Epithelial cell of proximal tubule (primary cell): Measurements from ENCODE around the gene USP19. TPM values are rescaled to one million over a fixed set of nuclear protein-coding genes. Genes with fewer than 3 reads are reported as not detected.

Source experiments
- DNase-seq: peaks from one replicate; pipeline ENCODE4 v3.0.0-alpha.2; 2011; ENCODE audit warnings: low read depth
- H3K4me3 ChIP-seq: 2 replicates; pipeline ENCODE4 v1.5.1; 2011; ENCODE audit warnings: low read depth, mild to moderate bottlenecking, low read length
- total RNA-seq: library from RNA; depleted of rRNA; stranded (reverse); fragments of >200 nt; gene quantifications from 2 replicates; pipeline ENCODE4 v1.2.3, GENCODE V29; 2015
- TF ChIP-seq, protein P1 (sequence below): conservative IDR thresholded peaks from 2 replicates; pipeline ENCODE4 v1.5.1; 2012; ENCODE audit warnings: low read depth, mild to moderate bottlenecking, low read length

The USP19 gene
- total RNA-seq, 1 donor from 2014 or later: 34.7 TPM

DNA sequence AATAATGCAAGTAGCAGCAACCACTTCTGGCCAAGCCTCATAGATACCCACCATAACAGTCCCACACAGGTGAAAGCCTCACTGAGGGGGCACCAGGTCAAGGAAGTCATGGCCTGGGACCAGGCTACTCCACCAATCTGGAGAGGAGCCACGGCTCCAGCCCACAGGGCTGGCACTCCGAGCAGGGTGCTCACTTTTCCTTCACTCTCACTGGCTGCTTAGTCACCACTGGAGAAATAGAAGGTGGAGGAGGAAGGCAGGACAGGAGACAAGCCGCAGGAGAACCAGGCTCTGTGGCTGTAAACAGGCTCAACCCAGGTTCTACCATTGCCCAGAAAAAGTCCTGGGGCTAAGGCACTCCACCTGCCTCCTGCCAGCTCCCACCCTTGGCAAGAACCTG, 1.2 kb downstream of the USP19 start:
- H3K4me3 ChIP-seq: peak overlapping the region; percentile 90
- no peak for DNase-seq
- TF ChIP-seq, protein P1, sequence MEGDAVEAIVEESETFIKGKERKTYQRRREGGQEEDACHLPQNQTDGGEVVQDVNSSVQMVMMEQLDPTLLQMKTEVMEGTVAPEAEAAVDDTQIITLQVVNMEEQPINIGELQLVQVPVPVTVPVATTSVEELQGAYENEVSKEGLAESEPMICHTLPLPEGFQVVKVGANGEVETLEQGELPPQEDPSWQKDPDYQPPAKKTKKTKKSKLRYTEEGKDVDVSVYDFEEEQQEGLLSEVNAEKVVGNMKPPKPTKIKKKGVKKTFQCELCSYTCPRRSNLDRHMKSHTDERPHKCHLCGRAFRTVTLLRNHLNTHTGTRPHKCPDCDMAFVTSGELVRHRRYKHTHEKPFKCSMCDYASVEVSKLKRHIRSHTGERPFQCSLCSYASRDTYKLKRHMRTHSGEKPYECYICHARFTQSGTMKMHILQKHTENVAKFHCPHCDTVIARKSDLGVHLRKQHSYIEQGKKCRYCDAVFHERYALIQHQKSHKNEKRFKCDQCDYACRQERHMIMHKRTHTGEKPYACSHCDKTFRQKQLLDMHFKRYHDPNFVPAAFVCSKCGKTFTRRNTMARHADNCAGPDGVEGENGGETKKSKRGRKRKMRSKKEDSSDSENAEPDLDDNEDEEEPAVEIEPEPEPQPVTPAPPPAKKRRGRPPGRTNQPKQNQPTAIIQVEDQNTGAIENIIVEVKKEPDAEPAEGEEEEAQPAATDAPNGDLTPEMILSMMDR: no peak

DNA sequence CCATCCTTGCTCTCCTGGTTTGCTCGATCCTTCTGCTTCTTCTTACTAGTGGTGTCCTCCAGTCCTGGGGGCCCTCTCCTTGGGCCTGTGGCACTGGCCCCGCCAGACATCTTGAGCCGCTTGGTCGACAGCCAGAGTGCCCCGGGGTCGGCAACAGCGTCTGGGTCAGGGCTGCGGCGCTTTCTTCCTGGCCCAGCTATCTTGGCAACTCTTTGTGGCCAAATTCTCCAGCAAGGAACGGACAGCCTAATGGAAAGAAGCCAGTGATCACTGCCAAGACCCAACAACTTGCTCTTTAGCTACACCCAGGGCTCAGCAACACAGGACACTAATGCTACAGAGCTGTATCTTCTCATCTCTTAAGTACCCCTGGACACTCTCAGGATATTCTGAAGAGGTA, 1.6 kb downstream of the USP19 start:
- no peak for DNase-seq
- peak overlapping the region; percentile 90 for H3K4me3 ChIP-seq
- TF ChIP-seq, protein P1: no peak

DNA sequence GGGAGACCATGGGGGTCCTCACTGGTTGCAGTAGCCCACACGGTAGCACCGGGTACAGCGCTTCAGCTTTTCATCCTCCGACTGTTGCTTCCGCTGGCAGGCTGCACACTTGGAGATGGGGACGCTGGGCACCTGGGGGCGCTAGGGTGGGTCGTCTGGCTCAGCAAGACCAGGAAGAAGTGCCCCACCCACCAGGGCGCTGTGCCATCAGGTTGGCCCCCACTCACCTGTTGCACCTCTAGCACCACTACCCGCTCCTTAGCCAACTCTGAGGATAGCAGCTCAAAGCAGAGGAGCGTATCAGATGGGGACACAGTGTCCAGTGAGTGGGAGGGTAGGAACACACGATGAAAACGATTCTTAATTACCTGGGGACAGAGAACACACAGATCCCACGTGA, 8.4 kb downstream of the USP19 start:
- H3K4me3 ChIP-seq: no peak overlapping the region
- no peak for DNase-seq
- TF ChIP-seq, protein P1: no peak

DNA sequence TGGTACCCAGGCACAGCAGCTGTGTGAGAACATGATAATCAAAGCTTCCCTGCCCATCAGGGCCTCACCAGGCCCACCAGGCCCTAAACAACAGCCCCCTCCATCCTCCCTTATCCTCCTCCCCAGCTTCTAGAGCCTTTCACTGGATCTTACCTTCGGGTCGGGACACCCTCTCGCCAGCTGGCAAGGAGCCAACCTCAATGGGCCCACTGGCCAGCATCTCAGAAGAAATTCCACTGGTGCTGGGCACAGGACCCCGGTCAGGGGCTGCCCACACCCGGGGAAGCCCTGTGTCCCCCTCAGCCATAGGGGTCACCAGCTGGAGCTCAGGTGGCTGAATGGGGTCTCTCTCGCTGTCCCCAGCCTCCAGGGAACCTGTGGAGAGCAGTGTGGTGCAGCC, 9.3 kb downstream of the USP19 start:
- DNase-seq: no peak
- no peak overlapping the region for H3K4me3 ChIP-seq
- TF ChIP-seq, protein P1: no peak

DNA sequence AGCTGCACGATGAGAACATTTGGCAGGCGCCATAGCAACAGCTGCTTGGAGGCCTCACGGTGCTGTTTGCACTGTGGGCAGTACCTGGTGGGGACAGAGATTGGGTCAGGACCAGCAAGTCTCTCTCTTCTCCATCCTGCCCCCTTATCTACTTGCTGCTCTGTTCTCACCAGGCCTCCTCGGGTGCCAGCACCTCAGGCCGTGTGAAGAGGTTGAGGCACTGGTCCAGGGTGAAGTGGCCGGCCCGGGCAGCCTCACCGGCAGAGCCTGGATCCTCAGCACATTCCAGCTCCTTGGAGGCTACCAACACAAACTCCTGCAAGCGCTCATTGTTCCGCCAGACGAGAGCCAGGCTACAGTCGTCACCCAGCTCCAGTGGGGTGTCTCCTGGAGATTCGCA, 9.8 kb downstream of the USP19 start:
- no peak overlapping the region for H3K4me3 ChIP-seq
- TF ChIP-seq, protein P1: no peak
- no peak for DNase-seq

DNA sequence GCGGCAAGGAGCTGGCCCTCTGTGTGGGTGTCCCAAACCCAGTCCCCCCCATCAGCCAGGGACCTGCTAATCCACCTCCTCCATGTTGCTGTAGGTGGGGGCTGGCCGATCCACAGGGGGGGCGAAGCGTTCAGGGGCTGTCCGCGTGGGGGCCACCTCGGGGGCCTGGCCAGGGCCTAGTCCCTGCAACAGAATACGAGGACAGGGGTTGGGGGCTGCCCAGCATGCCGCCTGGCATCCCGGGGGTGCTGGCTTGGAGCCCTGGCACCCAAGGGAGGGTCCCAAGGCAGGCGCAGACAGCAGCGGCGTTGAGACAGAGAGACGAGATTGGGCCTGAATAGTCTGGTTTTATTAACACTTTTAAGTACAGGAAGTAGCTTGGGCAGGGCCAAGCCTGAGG, 12.3 kb downstream of the USP19 start:
- no peak for DNase-seq
- H3K4me3 ChIP-seq: no peak overlapping the region
- TF ChIP-seq, protein P1: no peak

DNA sequence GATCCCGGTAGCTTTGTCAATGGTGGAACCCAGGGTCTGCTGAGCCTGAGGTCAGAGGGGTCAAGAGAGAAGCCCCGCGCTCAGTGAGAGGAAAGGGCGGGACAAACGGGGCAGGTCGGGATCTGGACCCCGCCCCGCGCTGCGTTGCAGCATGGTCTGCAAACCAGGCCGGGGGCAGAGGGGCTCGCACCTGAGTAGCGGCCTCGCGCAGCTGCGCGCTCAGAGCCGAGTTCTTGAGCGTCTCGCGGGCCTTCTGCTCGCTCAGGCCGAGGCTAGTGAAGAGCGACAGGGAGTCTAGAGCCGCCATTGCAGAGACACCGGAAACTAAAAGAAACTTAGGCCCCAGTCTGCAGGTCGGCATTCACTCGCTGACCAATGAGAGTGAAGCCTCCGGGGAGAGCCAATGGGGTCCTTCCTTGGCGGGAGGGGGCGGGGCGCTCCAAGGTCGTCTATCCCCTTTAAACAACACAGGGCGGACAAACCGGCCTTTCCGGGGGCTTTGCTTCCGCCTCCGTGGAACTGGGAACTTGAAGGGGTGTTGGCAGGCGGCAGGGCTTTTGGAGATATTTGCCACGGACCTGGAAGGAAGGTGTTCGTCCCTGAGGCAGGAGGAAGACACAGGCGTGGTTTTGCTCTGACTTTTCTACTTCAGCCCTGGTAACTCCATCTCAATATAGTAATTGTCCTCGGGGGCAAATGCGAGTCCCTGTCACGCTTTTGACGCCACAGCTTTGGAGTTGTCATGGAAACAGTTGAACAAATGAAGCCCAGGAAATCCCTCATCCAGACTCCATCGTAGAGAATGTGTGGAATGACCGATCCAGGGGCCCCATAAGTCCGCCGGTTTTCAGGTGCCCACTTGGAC, 16.0 kb downstream of the USP19 start, which contains the start of gene QARS1:
Gene QARS1 (minus strand): TSS at position 331 of the 865 bp plus-strand sequence. CDS start 24 bp downstream, at position 307.
- peak within 1 kb of the TSS; percentile 95 for H3K4me3 ChIP-seq
- peak; percentile 33 for DNase-seq
- TF ChIP-seq, protein P1: no peak
